H9 (cell line): ENCODE results near the gene TIAL1. TPM values are rescaled to one million over a fixed set of nuclear protein-coding genes. Genes with fewer than 3 reads are reported as not detected.

Source experiments
- DNase-seq: peaks from one replicate; pipeline ENCODE4 v3.0.0-alpha.2; 2017
- H2AFZ ChIP-seq: one replicate; pipeline ENCODE4 v1.6.1; 2013; ENCODE audit warnings: mild to moderate bottlenecking, low read length, control low read depth, moderate library complexity
- H2AK5ac ChIP-seq: 2 replicates; pipeline ENCODE4 v1.6.1; 2013; ENCODE audit warnings: low read length, control low read depth, mixed read lengths; ENCODE audit not compliant: insufficient read length
- H2BK120ac ChIP-seq: one replicate; pipeline ENCODE4 v1.6.1; 2013; ENCODE audit warnings: low read depth, mild to moderate bottlenecking, low read length, control low read depth, inconsistent platforms; ENCODE audit not compliant: poor library complexity, severe bottlenecking
- H2BK12ac ChIP-seq: 2 replicates; pipeline ENCODE4 v1.6.1; 2013; ENCODE audit warnings: low read length, control low read depth, mixed read lengths, low read depth; ENCODE audit not compliant: insufficient read length
- H2BK15ac ChIP-seq: 2 replicates; pipeline ENCODE4 v1.6.1; 2013; ENCODE audit warnings: low read depth, low read length, control low read depth
- H2BK20ac ChIP-seq: one replicate; pipeline ENCODE4 v1.6.1; 2013; ENCODE audit warnings: low read depth, mild to moderate bottlenecking, low read length, control low read depth, inconsistent platforms; ENCODE audit not compliant: poor library complexity, severe bottlenecking
- H2BK5ac ChIP-seq: 2 replicates; pipeline ENCODE4 v1.6.1; 2013; ENCODE audit warnings: low read length, control low read depth, mixed read lengths; ENCODE audit not compliant: insufficient read length
- H3K14ac ChIP-seq: 2 replicates; pipeline ENCODE4 v1.6.1; 2013; ENCODE audit warnings: low read length, control low read depth; ENCODE audit not compliant: insufficient read depth
- H3K18ac ChIP-seq: 2 replicates; pipeline ENCODE4 v1.6.1; 2013; ENCODE audit warnings: low read depth, mild to moderate bottlenecking, mixed read lengths, low read length, control low read depth; ENCODE audit not compliant: insufficient read length
- H3K23ac ChIP-seq: 2 replicates; pipeline ENCODE4 v1.6.1; 2013; ENCODE audit warnings: low read length, control low read depth, mixed read lengths, low read depth; ENCODE audit not compliant: insufficient read length
- H3K23me2 ChIP-seq: 2 replicates; pipeline ENCODE4 v1.6.1; 2013; ENCODE audit warnings: low read depth, mild to moderate bottlenecking, mixed read lengths, low read length, control low read depth; ENCODE audit not compliant: insufficient read length, poor library complexity, severe bottlenecking
- H3K27ac ChIP-seq: 2 replicates; pipeline ENCODE4 v1.5.1; 2013; ENCODE audit warnings: low read length, control low read depth, mixed read lengths, low read depth; ENCODE audit not compliant: insufficient read length
- H3K27me3 ChIP-seq: 2 replicates; pipeline ENCODE4 v1.6.1; 2013; ENCODE audit warnings: low read length, control low read depth, inconsistent platforms; ENCODE audit not compliant: insufficient read depth
- H3K4ac ChIP-seq: 2 replicates; pipeline ENCODE4 v1.6.1; 2013; ENCODE audit warnings: low read depth, mild to moderate bottlenecking, control low read depth, inconsistent platforms, low read length, moderate library complexity
- H3K4me1 ChIP-seq: 2 replicates; pipeline ENCODE4 v1.6.1; 2013; ENCODE audit warnings: low read length, control low read depth, inconsistent platforms; ENCODE audit not compliant: insufficient read depth
- H3K4me2 ChIP-seq: 2 replicates; pipeline ENCODE4 v1.6.1; 2013; ENCODE audit warnings: low read length, control low read depth, mixed read lengths; ENCODE audit not compliant: insufficient read length, insufficient read depth
- H3K56ac ChIP-seq: 2 replicates; pipeline ENCODE4 v1.6.1; 2013; ENCODE audit warnings: low read depth, mild to moderate bottlenecking, mixed read lengths, low read length, control low read depth; ENCODE audit not compliant: insufficient read length
- H3K79me1 ChIP-seq: 2 replicates; pipeline ENCODE4 v1.6.1; 2013; ENCODE audit warnings: low read depth, mild to moderate bottlenecking, moderate library complexity, low read length, control low read depth, inconsistent platforms; ENCODE audit not compliant: insufficient read depth, poor library complexity, severe bottlenecking
- H3K79me2 ChIP-seq: 2 replicates; pipeline ENCODE4 v1.6.1; 2013; ENCODE audit warnings: low read length, control low read depth, inconsistent platforms; ENCODE audit not compliant: insufficient read depth
- H3K9ac ChIP-seq: 2 replicates; pipeline ENCODE4 v1.6.1; 2013; ENCODE audit warnings: low read length, control low read depth, mixed read lengths; ENCODE audit not compliant: insufficient read length; ENCODE audit errors: extremely low read depth
- H3K9me3 ChIP-seq: one replicate; pipeline ENCODE4 v1.6.1; 2013; ENCODE audit warnings: low read depth, low read length, inconsistent platforms; ENCODE audit not compliant: control insufficient read depth
- H3T11ph ChIP-seq: one replicate; pipeline ENCODE4 v1.6.1; 2013; ENCODE audit warnings: mild to moderate bottlenecking, low read length, control low read depth, inconsistent platforms
- H4K20me1 ChIP-seq: one replicate; pipeline ENCODE4 v1.6.1; 2013; ENCODE audit not compliant: control insufficient read depth, insufficient read length, insufficient read depth
- H4K5ac ChIP-seq: 2 replicates; pipeline ENCODE4 v1.6.1; 2013; ENCODE audit warnings: low read depth, mild to moderate bottlenecking, mixed read lengths, low read length, control low read depth; ENCODE audit not compliant: insufficient read length
- H4K8ac ChIP-seq: replicated peaks from 2 replicates; pipeline ENCODE4 v1.6.1; 2013; ENCODE audit warnings: low read length, control low read depth, mixed read lengths, low read depth; ENCODE audit not compliant: insufficient read length
- H4K91ac ChIP-seq: 2 replicates; pipeline ENCODE4 v1.6.1; 2013; ENCODE audit warnings: low read depth, mild to moderate bottlenecking, moderate library complexity, mixed read lengths, low read length, control low read depth; ENCODE audit not compliant: insufficient read length
- H3K27ac Mint-ChIP-seq, 3 experiments: 2 replicates in 2 of 3; 3 replicates in 1 of 3; pipeline ENCODE4 v1.8.0; 2020 to 2021; ENCODE audit warnings: mixed read lengths in 3 of 3, mild to moderate bottlenecking in 1 of 3, moderate library complexity in 1 of 3
- H3K27me3 Mint-ChIP-seq: 2 replicates; pipeline ENCODE4 v1.8.0; 2021; ENCODE audit warnings: low read depth, mild to moderate bottlenecking, moderate library complexity, mixed read lengths
- H3K36me3 Mint-ChIP-seq, 3 experiments: 2 replicates in 2 of 3; 3 replicates in 1 of 3; pipeline ENCODE4 v1.8.0; 2020 to 2021; ENCODE audit warnings: low read depth in 3 of 3, mixed read lengths in 3 of 3; ENCODE audit not compliant: insufficient read depth in 1 of 3
- H3K4me1 Mint-ChIP-seq, 2 experiments: 2 replicates each; pipeline ENCODE4 v1.8.0; 2020; ENCODE audit warnings: mixed read lengths in 2 of 2
- H3K4me3 Mint-ChIP-seq, 2 experiments: 2 replicates in 1 of 2; 3 replicates in 1 of 2; pipeline ENCODE4 v1.8.0; 2020 to 2021; ENCODE audit warnings: mild to moderate bottlenecking in 2 of 2, mixed read lengths in 2 of 2, moderate library complexity in 1 of 2
- H3K9me3 Mint-ChIP-seq, 2 experiments: 2 replicates in 1 of 2; 3 replicates in 1 of 2; pipeline ENCODE4 v1.8.0; 2020; ENCODE audit warnings: mild to moderate bottlenecking in 2 of 2, mixed read lengths in 2 of 2, moderate library complexity in 1 of 2
- CTCF ChIP-seq: fragments of 200-600 bp; sonication (generic); conservative IDR thresholded peaks from 3 replicates; pipeline ENCODE4 v1.8.0; 2021; ENCODE audit warnings: antibody characterized with exemption, mild to moderate bottlenecking
- WGBS: extraction: QIAGEN DNeasy Blood & Tissue Kit; methylation state at CpG from one replicate; pipeline ENCODE4 v1.1.7; 2013; ENCODE audit warnings: missing lambda C conversion rate, low lambda C conversion rate, mixed read lengths; ENCODE audit not compliant: insufficient read length; ENCODE audit errors: extremely low coverage; 5-methylcytosine and 5-hydroxymethylcytosine counted together
- total RNA-seq: library from RNA; stranded (reverse); gene quantifications from 2 replicates; pipeline ENCODE4 v1.2.1, GENCODE V29; 2021

The TIAL1 gene
- total RNA-seq, 1 experiment from 2014 or later: 146 TPM

GRCh38 chr10:119598397-119598796, 1.6 kb upstream of the TIAL1 start:
- peaks cover 15 to 26% (median 18%) of the 10 kb centered on the region in 3 experiments for H3K36me3 Mint-ChIP-seq
- H3K27me3 ChIP-seq: no peaks in the 10 kb centered on the region
- no peak overlapping the region for H2AFZ ChIP-seq
- H3K9ac ChIP-seq: no peak overlapping the region
- peaks cover 24% of the 10 kb centered on the region; the same call in 1 of the 2 replicates for H3K79me2 ChIP-seq
- no peak overlapping the region for H3K4me2 ChIP-seq
- H4K8ac ChIP-seq: no peak overlapping the region
- H2BK5ac ChIP-seq: no peak overlapping the region
- H2BK12ac ChIP-seq: no peak overlapping the region
- no peak overlapping the region for H3K18ac ChIP-seq
- H3K79me1 ChIP-seq: no peaks in the 10 kb centered on the region
- no peak overlapping the region for H2BK15ac ChIP-seq
- no peak overlapping the region for H2AK5ac ChIP-seq
- H2BK20ac ChIP-seq: no peak overlapping the region
- TF ChIP-seq CTCF: no peak
- H3K14ac ChIP-seq: no peak overlapping the region
- no peak overlapping the region for H4K91ac ChIP-seq
- no peak overlapping the region for H3T11ph ChIP-seq
- H3K23me2 ChIP-seq: peaks cover 4% of the 10 kb centered on the region
- no peak overlapping the region for H3K4ac ChIP-seq
- H3K23ac ChIP-seq: no peak overlapping the region
- DNase-seq: no peak
- H2BK120ac ChIP-seq: no peak overlapping the region
- H3K27ac ChIP-seq: no peak overlapping the region
- H3K4me3 Mint-ChIP-seq: no peak overlapping the region; a peak in 1 of 5 replicates
- WGBS: no CpG with 5 or more reads among the region's 7 CpGs
- H3K9me3 Mint-ChIP-seq: peaks cover 7 to 8% of the 10 kb centered on the region in 2 experiments
- H3K4me1 Mint-ChIP-seq: peaks cover 25 to 29% of the 10 kb centered on the region in 2 experiments
- no peaks in the 10 kb centered on the region; the same call in 1 of the 2 replicates for H3K27me3 Mint-ChIP-seq
- H3K56ac ChIP-seq: no peak overlapping the region
- H3K4me1 ChIP-seq: peaks cover 4% of the 10 kb centered on the region; the same call in 1 of the 2 replicates
- no peaks in the 10 kb centered on the region for H3K9me3 ChIP-seq
- no peaks in the 10 kb centered on the region for H4K20me1 ChIP-seq
- no peak overlapping the region for H3K27ac Mint-ChIP-seq
- H4K5ac ChIP-seq: no peak overlapping the region
